Glomerular visceral epithelial cell (primary cell): Measurements from ENCODE around the gene PIK3C2G.
"Not testable (repeated sequence)": the region's sequence is repeated elsewhere in the genome, so short reads cannot be mapped to it uniquely, and the experiment has no call there.

Experiments used
- DNase-seq: peaks from one replicate; pipeline ENCODE4 v3.0.0-alpha.2; 2016; ENCODE audit errors: extremely low spot score

The PIK3C2G gene

GRCh38 chr12:18472304-18472703, 211.0 kb downstream of the PIK3C2G start:
- no peak for DNase-seq

GRCh38 chr12:18472806-18473205, 211.5 kb downstream of the PIK3C2G start:
- DNase-seq: no peak

- DNase-seq: no peak
Observed at GRCh38 chr12:18476861-18477260, 215.5 kb downstream of the PIK3C2G start.

GRCh38 chr12:18479256-18479655, 217.9 kb downstream of the PIK3C2G start:
- DNase-seq: no peak

- DNase-seq: no peak
Observed at GRCh38 chr12:18482601-18483120, 221.3 kb downstream of the PIK3C2G start.

- no peak for DNase-seq
Observed at GRCh38 chr12:18483698-18484325, 222.5 kb downstream of the PIK3C2G start.

GRCh38 chr12:18486036-18486435, 224.7 kb downstream of the PIK3C2G start:
- no peak for DNase-seq

- DNase-seq: no peak
Observed at GRCh38 chr12:18487509-18487908, 226.2 kb downstream of the PIK3C2G start.

- DNase-seq: no peak
Observed at GRCh38 chr12:18492372-18493025, 231.2 kb downstream of the PIK3C2G start.

GRCh38 chr12:18496156-18496555, 234.8 kb downstream of the PIK3C2G start:
- no peak for DNase-seq

GRCh38 chr12:18500160-18500574, 238.8 kb downstream of the PIK3C2G start:
- DNase-seq: not testable (repeated sequence)

GRCh38 chr12:18500736-18501135, 239.4 kb downstream of the PIK3C2G start:
- not testable (repeated sequence) for DNase-seq

- DNase-seq: no peak
Observed at GRCh38 chr12:18502422-18502968, 241.2 kb downstream of the PIK3C2G start.

- no peak for DNase-seq
Observed at GRCh38 chr12:18521461-18521860, 260.1 kb downstream of the PIK3C2G start.

- DNase-seq: no peak
Observed at GRCh38 chr12:18522806-18523205, 261.5 kb downstream of the PIK3C2G start.

GRCh38 chr12:18542497-18542896, 281.2 kb downstream of the PIK3C2G start:
- DNase-seq: not testable (repeated sequence)

- DNase-seq: no peak
Observed at GRCh38 chr12:18546399-18546798, 285.1 kb downstream of the PIK3C2G start.

GRCh38 chr12:18549598-18549997, 288.3 kb downstream of the PIK3C2G start:
- no peak for DNase-seq

GRCh38 chr12:18551106-18551505, 289.8 kb downstream of the PIK3C2G start:
- DNase-seq: no peak

- DNase-seq: no peak
Observed at GRCh38 chr12:18551701-18552100, 290.4 kb downstream of the PIK3C2G start.

- no peak for DNase-seq
Observed at GRCh38 chr12:18552829-18553228, 291.5 kb downstream of the PIK3C2G start.

- no peak for DNase-seq
Observed at GRCh38 chr12:18556161-18556560, 294.8 kb downstream of the PIK3C2G start.

- DNase-seq: no peak
Observed at GRCh38 chr12:18559242-18559641, 297.9 kb downstream of the PIK3C2G start.
